Measurements from ENCODE around the gene ACADSB. TPM values are rescaled to one million over a fixed set of nuclear protein-coding genes. Genes with fewer than 3 reads are reported as not detected.

The ACADSB gene
- total RNA-seq, 6 donors from 2014 or later, result 10.4 to 48.2 (median 30.2) TPM

DNA sequence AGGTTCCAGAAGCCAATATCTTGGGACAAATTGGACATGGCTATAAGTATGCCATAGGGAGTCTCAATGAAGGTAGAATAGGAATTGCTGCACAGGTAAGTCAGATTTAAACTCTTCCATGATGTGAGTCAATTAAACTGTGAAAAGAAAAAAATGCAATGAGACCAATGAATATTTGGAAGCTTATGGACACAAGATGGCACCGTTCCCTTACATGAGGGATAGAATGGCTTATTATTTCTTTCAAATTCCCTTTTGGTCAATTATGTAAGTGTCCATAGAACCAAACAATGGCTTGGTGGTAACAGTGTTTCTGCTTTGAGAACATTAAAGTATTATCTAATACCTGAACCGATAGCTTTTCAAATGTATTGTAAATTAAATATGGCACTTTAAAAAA is 35.6 kb downstream of the ACADSB start:
- ATAC-seq (ENCODE audit: low FRiP score in 2 of 2), result no peak
- 96 to 99% methylated on average over 2 of the region's 2 CpGs for whole genome bisulfite sequencing, 2 donors
- TF ChIP-seq, protein P1, sequence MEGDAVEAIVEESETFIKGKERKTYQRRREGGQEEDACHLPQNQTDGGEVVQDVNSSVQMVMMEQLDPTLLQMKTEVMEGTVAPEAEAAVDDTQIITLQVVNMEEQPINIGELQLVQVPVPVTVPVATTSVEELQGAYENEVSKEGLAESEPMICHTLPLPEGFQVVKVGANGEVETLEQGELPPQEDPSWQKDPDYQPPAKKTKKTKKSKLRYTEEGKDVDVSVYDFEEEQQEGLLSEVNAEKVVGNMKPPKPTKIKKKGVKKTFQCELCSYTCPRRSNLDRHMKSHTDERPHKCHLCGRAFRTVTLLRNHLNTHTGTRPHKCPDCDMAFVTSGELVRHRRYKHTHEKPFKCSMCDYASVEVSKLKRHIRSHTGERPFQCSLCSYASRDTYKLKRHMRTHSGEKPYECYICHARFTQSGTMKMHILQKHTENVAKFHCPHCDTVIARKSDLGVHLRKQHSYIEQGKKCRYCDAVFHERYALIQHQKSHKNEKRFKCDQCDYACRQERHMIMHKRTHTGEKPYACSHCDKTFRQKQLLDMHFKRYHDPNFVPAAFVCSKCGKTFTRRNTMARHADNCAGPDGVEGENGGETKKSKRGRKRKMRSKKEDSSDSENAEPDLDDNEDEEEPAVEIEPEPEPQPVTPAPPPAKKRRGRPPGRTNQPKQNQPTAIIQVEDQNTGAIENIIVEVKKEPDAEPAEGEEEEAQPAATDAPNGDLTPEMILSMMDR (IDR thresholded peaks at IDR 0.05), result no peak
- TF ChIP-seq EP300 (IDR thresholded peaks at IDR 0.05) (no peak), POLR2AphosphoS5 (IDR thresholded peaks at IDR 0.05) (no peak), POLR2A (IDR thresholded peaks at IDR 0.05) (no peak)
- H3K36me3 ChIP-seq, result peaks cover 12 to 33% (median 15%) of the 10 kb centered on the region in 4 donors
- DNase-seq, result no peak
- H3K27ac ChIP-seq, result no peak overlapping the region
- H3K9me3 ChIP-seq, result no peaks in the 10 kb centered on the region
- no peaks in the 10 kb centered on the region for H3K27me3 ChIP-seq
- no peak overlapping the region for H3K4me3 ChIP-seq
- H3K4me1 ChIP-seq, result no peaks in the 10 kb centered on the region

DNA sequence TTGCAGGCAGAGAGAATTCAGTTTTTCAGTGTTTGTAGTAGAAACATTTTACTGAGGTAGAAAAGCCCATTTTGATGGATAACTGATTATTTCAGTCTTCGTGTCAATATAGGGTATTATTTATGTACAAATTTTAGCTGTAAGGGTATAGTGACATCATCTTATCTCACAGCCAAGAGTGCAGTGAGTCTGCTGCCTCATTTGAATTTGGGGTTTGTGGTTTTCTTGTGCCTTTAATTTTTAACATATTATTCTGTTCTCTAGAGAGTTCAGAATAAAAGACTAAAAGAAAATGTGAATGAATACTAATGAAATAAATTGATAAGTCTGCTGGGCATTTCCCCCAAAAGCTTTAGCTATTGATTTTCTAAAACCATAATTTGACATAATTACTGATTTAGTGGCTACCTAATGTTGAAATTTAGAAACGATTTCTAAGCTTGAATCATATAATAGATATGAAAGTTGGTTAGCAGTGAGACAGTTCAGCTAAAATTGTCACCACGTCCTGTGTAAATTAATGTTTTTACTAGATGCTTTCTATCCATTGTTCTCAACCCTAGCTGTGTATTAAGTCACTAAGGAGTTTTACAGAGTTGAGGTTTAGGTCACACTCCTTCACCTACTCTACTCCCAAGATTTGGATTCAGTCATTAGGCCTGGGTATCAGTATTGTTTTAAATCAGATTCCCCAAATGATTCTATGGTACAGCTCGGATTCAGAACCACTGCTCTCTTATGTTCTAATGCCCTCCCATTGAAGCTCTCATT is 37.3 kb downstream of the ACADSB start:
- peaks cover 12 to 33% (median 17%) of the 10 kb centered on the region in 4 donors for H3K36me3 ChIP-seq
- H3K9me3 ChIP-seq, result no peaks in the 10 kb centered on the region
- 84 to 87% methylated on average over 4 of the region's 4 CpGs for WGBS, 2 donors
- no peaks in the 10 kb centered on the region for H3K27me3 ChIP-seq
- DNase-seq, result no peak
- H3K4me1 ChIP-seq, result no peaks in the 10 kb centered on the region
- H3K4me3 ChIP-seq, result no peak overlapping the region
- no peak overlapping the region for H3K27ac ChIP-seq
- TF ChIP-seq EP300 (IDR thresholded peaks at IDR 0.05), result no peak
- no peak for ATAC-seq (ENCODE audit: low FRiP score in 2 of 2)

DNA sequence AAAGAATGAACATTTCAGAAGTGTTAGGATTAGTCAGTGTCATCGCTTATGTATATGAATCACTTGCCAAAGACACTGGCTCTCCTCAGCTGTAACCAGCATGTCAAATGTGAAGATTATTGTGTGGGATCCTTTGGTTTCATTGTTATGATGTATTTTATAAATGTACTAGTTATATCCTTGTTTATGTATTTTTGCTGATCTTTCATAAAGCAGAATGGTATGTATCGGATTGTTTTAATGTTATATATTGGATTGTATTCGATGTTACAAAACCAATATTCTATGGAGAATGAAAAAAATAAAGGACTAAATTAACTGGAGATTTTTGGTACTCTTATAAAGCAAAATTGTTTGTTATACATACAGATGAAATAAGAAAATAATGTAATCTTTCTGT is 49.2 kb downstream of the ACADSB start:
- 95 to 96% methylated on average over 3 of the region's 3 CpGs for WGBS, 2 donors
- Histone ChIP-seq H3K27ac (no peak overlapping the region), H3K36me3 (peaks cover 0 to 12% (median 6%) of the 10 kb centered on the region in 4 donors), H3K27me3 (no peaks in the 10 kb centered on the region), H3K9me3 (no peaks in the 10 kb centered on the region), H3K4me1 (no peaks in the 10 kb centered on the region), H3K4me3 (no peak overlapping the region)
- TF ChIP-seq, protein P1 (IDR thresholded peaks at IDR 0.05), result no peak
- TF ChIP-seq POLR2AphosphoS5 (IDR thresholded peaks at IDR 0.05) (no peak), EP300 (IDR thresholded peaks at IDR 0.05) (no peak), POLR2A (IDR thresholded peaks at IDR 0.05) (no peak)
- ATAC-seq (ENCODE audit: low FRiP score in 2 of 2), result no peak
- no peak for DNase-seq

GRCh38 chr10:123061865-123062264 is 53.1 kb downstream of the ACADSB start:
- TF ChIP-seq EP300 (IDR thresholded peaks at IDR 0.05) (no peak), POLR2A (IDR thresholded peaks at IDR 0.05) (no peak), POLR2AphosphoS5 (IDR thresholded peaks at IDR 0.05) (no peak)
- TF ChIP-seq, protein P1 (IDR thresholded peaks at IDR 0.05), result no peak
- Histone ChIP-seq H3K27me3 (no peaks in the 10 kb centered on the region), H3K36me3 (no peaks in the 10 kb centered on the region), H3K9me3 (no peaks in the 10 kb centered on the region), H3K4me3 (no peak overlapping the region), H3K27ac (no peak overlapping the region), H3K4me1 (no peaks in the 10 kb centered on the region)
- DNase-seq (no peak), ATAC-seq (ENCODE audit: low FRiP score in 2 of 2) (no peak)
- 81 to 86% methylated on average over 2 of the region's 2 CpGs for WGBS, 2 donors

- no peak for ATAC-seq (ENCODE audit: low FRiP score in 2 of 2)
- Histone ChIP-seq H3K27ac (no peak overlapping the region), H3K36me3 (no peaks in the 10 kb centered on the region), H3K9me3 (no peaks in the 10 kb centered on the region), H3K27me3 (no peaks in the 10 kb centered on the region), H3K4me1 (no peaks in the 10 kb centered on the region), H3K4me3 (no peak overlapping the region)
- TF ChIP-seq POLR2AphosphoS5 (IDR thresholded peaks at IDR 0.05) (no peak), EP300 (IDR thresholded peaks at IDR 0.05) (no peak)
- TF ChIP-seq, protein P1 (IDR thresholded peaks at IDR 0.05), result no peak
- no peak for DNase-seq
- 84% methylated on average over 10 of the region's 10 CpGs for WGBS, 2 donors
Measured at GRCh38 chr10:123062726-123063125, 53.9 kb downstream of the ACADSB start.
